Colonic mucosa (tissue), 4 donors: ENCODE measurements around the gene COA3. TPM values are rescaled to one million over a fixed set of nuclear protein-coding genes. Genes with fewer than 3 reads are reported as not detected.
A peak's percentile ranks its signal among the peaks of the same experiment; 100 is the strongest.

ENCODE experiments used
- DNase-seq: peaks from one replicate; pipeline ENCODE4 v3.0.0-alpha.2; 2020
- H3K27ac ChIP-seq: fragments of 200-600 bp; one replicate; pipeline ENCODE4 v1.8.0; 2021
- H3K27me3 ChIP-seq: fragments of 200-600 bp; one replicate; pipeline ENCODE4 v1.8.0; 2021
- H3K36me3 ChIP-seq: fragments of 200-600 bp; one replicate; pipeline ENCODE4 v1.8.0; 2021
- H3K4me1 ChIP-seq: fragments of 200-600 bp; one replicate; pipeline ENCODE4 v1.8.0; 2021; ENCODE audit warnings: mild to moderate bottlenecking
- H3K4me3 ChIP-seq: fragments of 200-600 bp; one replicate; pipeline ENCODE4 v1.8.0; 2021
- H3K9ac ChIP-seq, 2 donors: one replicate each; pipeline ENCODE4 v1.7.0; 2013; ENCODE audit warnings: control low read depth in 2 of 2, low read depth in 2 of 2, low read length in 2 of 2
- H3K9me3 ChIP-seq: fragments of 200-600 bp; one replicate; pipeline ENCODE4 v1.8.0; 2021
- CTCF ChIP-seq: fragments of 200-600 bp; IDR thresholded peaks from one replicate; pipeline ENCODE4 v1.8.0; 2022; ENCODE audit warnings: antibody characterized with exemption, mild to moderate bottlenecking
- intact Hi-C: fragments of 100-400 bp; cut with DNase I; formaldehyde crosslinking; loops from one replicate; pipeline ENCODE4 v1.14.1; 2022
- total RNA-seq, 2 donors: library from RNA; stranded (reverse); fragmentation: NEBNext Ultra II Directional in 1 of 2; extraction: Animal tissue kit (Norgen Biotek cat#: 25700) in 1 of 2; gene quantifications; one replicate each; pipeline ENCODE4 v1.2.1, GENCODE V29; 2021
- donor health status: healthy.
- donor health status: DM: no; HTN: no; CAD: no.
- donor health status: DM: no; HTN: no; CAD: no.

Gene COA3
- total RNA-seq, 2 donors from 2014 or later, result 167 to 219 TPM

- no peak for DNase-seq
- Histone ChIP-seq H3K9me3 (no peaks in the 10 kb centered on the region), H3K4me1 (no peaks in the 10 kb centered on the region), H3K27me3 (no peaks in the 10 kb centered on the region), H3K9ac (no peak overlapping the region), H3K27ac (no peak overlapping the region), H3K36me3 (peaks cover 10% of the 10 kb centered on the region), H3K4me3 (no peak overlapping the region)
- no peak for TF ChIP-seq CTCF
- intact Hi-C loops, result no loop called here
Observed at GRCh38 chr17:42844761-42845555, 46.5 kb upstream of the COA3 start.

- TF ChIP-seq CTCF, result no peak
- H3K4me1 ChIP-seq, result no peaks in the 10 kb centered on the region
- no peak within 1 kb of the TSS for H3K27ac ChIP-seq
- H3K9ac ChIP-seq, result no peak within 1 kb of the TSS
- H3K27me3 ChIP-seq, result no peaks in the 10 kb centered on the region
- DNase-seq, result no peak
- H3K36me3 ChIP-seq, result peaks cover 10% of the 10 kb centered on the region
- no peaks in the 10 kb centered on the region for H3K9me3 ChIP-seq
- intact Hi-C loops, result no loop called here
- H3K4me3 ChIP-seq, result no peak within 1 kb of the TSS
Observed at GRCh38 chr17:42844271-42844670, 45.8 kb upstream of the COA3 start, which contains the start of gene AOC2. Gene AOC2, plus strand, starts transcription at chr17:42844580. Its CDS starts 47 bp downstream, at chr17:42844627.

- peak; percentile 48 for DNase-seq
- H3K4me1 ChIP-seq, result no peaks in the 10 kb centered on the region
- H3K36me3 ChIP-seq, result peaks cover 16% of the 10 kb centered on the region
- H3K4me3 ChIP-seq, result no peak overlapping the region
- intact Hi-C loops, result loop anchor here (2.0 kb wide), 2 partner anchors 85 to 93 kb away; no protein-coding TSS in a partner anchor
- no peaks in the 10 kb centered on the region for H3K9me3 ChIP-seq
- H3K27ac ChIP-seq, result no peak overlapping the region
- no peaks in the 10 kb centered on the region for H3K27me3 ChIP-seq
- no peak overlapping the region for H3K9ac ChIP-seq
- TF ChIP-seq CTCF, result peak; percentile 60
Observed at GRCh38 chr17:42843358-42843934, 44.9 kb upstream of the COA3 start.

- Histone ChIP-seq H3K9ac (no peak overlapping the region), H3K36me3 (peaks cover 16% of the 10 kb centered on the region), H3K27ac (no peak overlapping the region), H3K9me3 (no peaks in the 10 kb centered on the region), H3K27me3 (no peaks in the 10 kb centered on the region), H3K4me3 (no peak overlapping the region), H3K4me1 (no peaks in the 10 kb centered on the region)
- intact Hi-C loops, result loop anchor here (2.0 kb wide), 2 partner anchors 87 to 95 kb away; no protein-coding TSS in a partner anchor
- no peak for DNase-seq
- TF ChIP-seq CTCF, result no peak
Observed at GRCh38 chr17:42841975-42842685, 43.6 kb upstream of the COA3 start.

- H3K27ac ChIP-seq, result no peak overlapping the region
- DNase-seq, result no peak
Observed at GRCh38 chr17:42835732-42836131, 37.2 kb upstream of the COA3 start.

More at GRCh38 chr17:42835732-42836131, 37.2 kb upstream of the COA3 start:
- H3K9ac ChIP-seq, result no peak overlapping the region
- no peaks in the 10 kb centered on the region for H3K27me3 ChIP-seq
- intact Hi-C loops, result no loop called here
- H3K9me3 ChIP-seq, result no peaks in the 10 kb centered on the region
- peaks cover 6% of the 10 kb centered on the region for H3K36me3 ChIP-seq
- no peak for TF ChIP-seq CTCF
- no peak overlapping the region for H3K4me3 ChIP-seq
- H3K4me1 ChIP-seq, result peaks cover 7% of the 10 kb centered on the region
